HCT116 (cell line): ENCODE data around the gene TMPRSS11A. TPM values are rescaled to one million over a fixed set of nuclear protein-coding genes. Genes with fewer than 3 reads are reported as not detected.

Experiments
- ATAC-seq: fragments of 200-7000 bp; cut with Tn5 transposase; 2 replicates; pipeline ENCODE4 v1.9.1; 2020; ENCODE audit warnings: mild to moderate bottlenecking, moderate library complexity
- BruUV-seq: library from RNA; stranded (reverse); fragments of 400-500 nt; replicated peaks from 2 replicates; lab custom pipeline; 2021; lab: Mats Ljungman, UMichigan
- CTCF ChIA-PET: fragments of 300-600 bp; sonication (Branson Sonifier 250); formaldehyde crosslinking; loops from one replicate; lab custom pipeline; 2021; ENCODE audit warnings: antibody characterized with exemption; lab: Charles Lee
- POLR2A ChIA-PET: fragments of 300-600, 350-600 bp; sonication (Branson Sonifier 250); formaldehyde crosslinking; loops from one replicate; lab custom pipeline; 2021; ENCODE audit warnings: antibody characterized with exemption; lab: Charles Lee
- RAD21 ChIA-PET, 2 experiments: fragments of 300-600 bp; sonication (Branson Sonifier 250); formaldehyde crosslinking; loops; one replicate each; lab custom pipeline; 2023; ENCODE audit warnings: low total read pairs in 2 of 2; ENCODE audit not compliant: uncharacterized antibody in 2 of 2, unreplicated experiment in 2 of 2, low non-redundant PET in 1 of 2; lab: Charles Lee
- DNase-seq: peaks from one replicate; pipeline ENCODE4 v3.0.0-alpha.2; 2010; ENCODE audit warnings: low read depth, low spot score
- H2AFZ ChIP-seq: fragments of 200-600 bp; shearing (Covaris generic), sonication (generic); 2 replicates; pipeline ENCODE4 v1.6.1; 2017; ENCODE audit warnings: low read depth, mixed run types, mixed read lengths, antibody characterized with exemption, low read length; ENCODE audit not compliant: poor library complexity, severe bottlenecking
- H3K27ac ChIP-seq: 2 replicates; pipeline ENCODE4 v1.5.1; 2012; ENCODE audit warnings: low read depth, low read length
- H3K27me3 ChIP-seq: fragments of 200-600 bp; sonication (generic); 2 replicates; pipeline ENCODE4 v1.6.1; 2016; ENCODE audit warnings: mixed run types, low read length, mixed read lengths; ENCODE audit not compliant: insufficient read depth
- H3K36me3 ChIP-seq, 2 experiments: fragments of 200-500 bp in 1 of 2; fragments of 200-600 bp in 1 of 2; sonication (Bioruptor generic) in 1 of 2; sonication (generic) in 1 of 2; 2 replicates each; pipeline versions ENCODE4 v1.5.1 to v1.6.1; 2014 to 2016; ENCODE audit warnings: low read length in 2 of 2, inconsistent platforms in 1 of 2, mixed read lengths in 1 of 2, mixed run types in 1 of 2; ENCODE audit not compliant: insufficient read depth in 2 of 2, control insufficient read depth in 1 of 2
- H3K4me1 ChIP-seq, 2 experiments: fragments of 200-600 bp in 1 of 2; sonication (generic) in 1 of 2; 2 replicates each; pipeline versions ENCODE4 v1.5.1 to v1.6.1; 2012 to 2017; ENCODE audit warnings: low read length in 2 of 2, inconsistent platforms in 1 of 2, mild to moderate bottlenecking in 1 of 2, mixed read lengths in 1 of 2, mixed run types in 1 of 2, moderate library complexity in 1 of 2; ENCODE audit not compliant: insufficient read depth in 2 of 2, control insufficient read depth in 1 of 2
- H3K4me2 ChIP-seq: fragments of 200-600 bp; sonication (generic); 2 replicates; pipeline ENCODE4 v1.6.1; 2017; ENCODE audit warnings: mixed run types, low read length, mixed read lengths
- H3K4me3 ChIP-seq, 2 experiments: fragments of 200-600 bp in 1 of 2; sonication (generic) in 1 of 2; replicated peaks in 1 of 2; 2 replicates each; pipeline ENCODE4 v1.5.1; 2011 to 2016; ENCODE audit warnings: low read length in 2 of 2, control low read depth in 1 of 2, low read depth in 1 of 2, mild to moderate bottlenecking in 1 of 2, mixed read lengths in 1 of 2, mixed run types in 1 of 2
- H3K79me2 ChIP-seq: fragments of 200-600 bp; sonication (generic); 2 replicates; pipeline ENCODE4 v1.6.1; 2017; ENCODE audit warnings: mild to moderate bottlenecking, mixed run types, low read length, moderate library complexity, mixed read lengths; ENCODE audit not compliant: insufficient read depth
- H3K9ac ChIP-seq: fragments of 200-600 bp; sonication (generic); 2 replicates; pipeline ENCODE4 v1.6.1; 2016; ENCODE audit warnings: low read length, mixed read lengths
- H3K9me2 ChIP-seq: fragments of 200-600 bp; sonication (generic), shearing (Covaris generic); 2 replicates; pipeline ENCODE4 v1.6.1; 2017; ENCODE audit warnings: mixed run types, mild to moderate bottlenecking, moderate library complexity; ENCODE audit not compliant: insufficient read depth
- H3K9me3 ChIP-seq, 2 experiments: fragments of 200-500 bp in 1 of 2; fragments of 200-600 bp in 1 of 2; sonication (Bioruptor generic) in 1 of 2; sonication (generic) in 1 of 2; 2 replicates each; pipeline ENCODE4 v1.6.1; 2014 to 2017; ENCODE audit warnings: low read length in 2 of 2, mixed read lengths in 2 of 2, inconsistent platforms in 1 of 2, low read depth in 1 of 2, mild to moderate bottlenecking in 1 of 2, mixed run types in 1 of 2, moderate library complexity in 1 of 2; ENCODE audit not compliant: control insufficient read depth in 1 of 2, insufficient read depth in 1 of 2
- H4K20me1 ChIP-seq: fragments of 200-600 bp; sonication (generic), shearing (Covaris generic); 2 replicates; pipeline ENCODE4 v1.6.1; 2017; ENCODE audit warnings: mixed run types, mild to moderate bottlenecking, moderate library complexity; ENCODE audit not compliant: insufficient read depth
- ATF3 ChIP-seq: IDR thresholded peaks from 2 replicates; pipeline ENCODE4 v1.6.1; 2012
- CTCF ChIP-seq, 3 experiments: fragments of 200-600 bp in 1 of 3; sonication (generic) in 1 of 3; IDR thresholded peaks in 2 of 3; conservative IDR thresholded peaks in 1 of 3; 2 replicates each; pipeline ENCODE4 v1.5.1; 2012 to 2017; ENCODE audit warnings: low read depth in 2 of 3, low read length in 2 of 3, antibody characterized with exemption in 1 of 3, borderline replicate concordance in 1 of 3, control low read depth in 1 of 3, mild to moderate bottlenecking in 1 of 3, mixed read lengths in 1 of 3, mixed run types in 1 of 3, moderate library complexity in 1 of 3; ENCODE audit not compliant: insufficient read depth in 1 of 3
- EZH2 ChIP-seq: fragments of 200-600 bp; sonication (generic); IDR thresholded peaks from 2 replicates; pipeline ENCODE4 v1.6.1; 2017; ENCODE audit warnings: antibody characterized with exemption, mixed run types
- POLR2AphosphoS5 ChIP-seq: IDR thresholded peaks from 2 replicates; pipeline ENCODE4 v1.6.1; 2011; ENCODE audit warnings: mild to moderate bottlenecking, low read depth, low read length, moderate library complexity
- RAD21 ChIP-seq: IDR thresholded peaks from 2 replicates; pipeline ENCODE4 v1.6.1; 2012; ENCODE audit warnings: low read depth, mild to moderate bottlenecking
- SP1 ChIP-seq: IDR thresholded peaks from 2 replicates; pipeline ENCODE4 v1.6.1; 2012; ENCODE audit warnings: low read depth
- SRF ChIP-seq: IDR thresholded peaks from 2 replicates; pipeline ENCODE4 v1.6.1; 2012; ENCODE audit warnings: low read depth
- TCF7L2 ChIP-seq: IDR thresholded peaks from 2 replicates; pipeline ENCODE4 v1.7.0; 2011; ENCODE audit warnings: borderline replicate concordance, inconsistent platforms; ENCODE audit not compliant: insufficient read depth, insufficient read length; ENCODE audit errors: extremely low read depth
- ZFX ChIP-seq: fragments of 450-650 bp; IDR thresholded peaks from 2 replicates; pipeline ENCODE4 v1.6.1; 2017
- ZNF274 ChIP-seq: fragments of 200-500 bp; sonication (Bioruptor generic); IDR thresholded peaks from 2 replicates; pipeline ENCODE4 v1.6.1; 2014; ENCODE audit warnings: mild to moderate bottlenecking, low read depth, low read length, inconsistent platforms
- intact Hi-C: fragments of 100-400 bp; cut with micrococcal nuclease; formaldehyde crosslinking; loops from 2 replicates; pipeline ENCODE4 v1.10.0; 2022
- total RNA-seq: library from RNA; stranded (reverse); gene quantifications from one replicate; pipeline ENCODE4 v1.2.1, GENCODE V29; 2021; ENCODE audit not compliant: unreplicated experiment

TMPRSS11A gene
- total RNA-seq, 1 experiment from 2014 or later = not detected

- no peak overlapping the region for H2AFZ ChIP-seq
- no peaks in the 10 kb centered on the region for H3K79me2 ChIP-seq
- no peaks in the 10 kb centered on the region for H3K9me2 ChIP-seq
- RAD21 ChIA-PET = no interaction called here
- intact Hi-C loops = no loop called here
- no peaks in the 10 kb centered on the region for H3K27me3 ChIP-seq
- BruUV-seq = no TSS peak
- no peaks in the 10 kb centered on the region for H3K36me3 ChIP-seq
- no peaks in the 10 kb centered on the region for H3K4me1 ChIP-seq
- H4K20me1 ChIP-seq = no peaks in the 10 kb centered on the region
- H3K9ac ChIP-seq = no peak overlapping the region
- no peak overlapping the region for H3K4me2 ChIP-seq
- no peak overlapping the region for H3K27ac ChIP-seq
- no peak overlapping the region for H3K4me3 ChIP-seq
- POLR2A ChIA-PET = no interaction called here
- CTCF ChIA-PET = interaction anchor here (1.2 kb wide), 1 partner anchor 19 kb away, joined by 4 read pairs; no protein-coding TSS in a partner anchor
- ATAC-seq = no peak
- no peak for DNase-seq
- no peak for TF ChIP-seq CTCF (IDR thresholded peaks at IDR 0.05 in 2 of 3, conservative IDR thresholded peaks at IDR 0.05 in 1 of 3; ENCODE audit: borderline replicate concordance in 1 of 3, insufficient read depth in 1 of 3, low read depth in 2 of 3, low read length in 2 of 3)
- no peak for TF ChIP-seq POLR2AphosphoS5
- TF ChIP-seq SP1 = no peak
- no peak for TF ChIP-seq ATF3
- TF ChIP-seq TCF7L2 = no peak
- TF ChIP-seq ZNF274 = no peak
- no peak for TF ChIP-seq SRF
- no peak for TF ChIP-seq RAD21
- no peak for TF ChIP-seq EZH2
- no peak for TF ChIP-seq ZFX
- H3K9me3 ChIP-seq = no peaks in the 10 kb centered on the region
Observed at GRCh38 chr4:67892253-67892652, 71.0 kb downstream of the TMPRSS11A start.
